PFSK-1 (cell line): Measurements from ENCODE around the gene COG1.

Experiments
- FOXP2 ChIP-seq: optimal IDR thresholded peaks from 2 replicates; pipeline ENCODE3; 2011; ENCODE audit warnings: borderline replicate concordance, control low read depth, inconsistent platforms; ENCODE audit not compliant: insufficient read depth; ENCODE audit errors: extremely low read length, extremely low read depth
- POLR2AphosphoS5 ChIP-seq: IDR thresholded peaks from 2 replicates; pipeline ENCODE4 v1.6.1; 2012; ENCODE audit warnings: low read depth, mild to moderate bottlenecking, control low read depth, low read length, moderate library complexity
- REST ChIP-seq, 2 experiments: IDR thresholded peaks; 2 replicates each; pipeline versions ENCODE4 v1.6.1 to v1.8.0; 2011 to 2012; ENCODE audit warnings: low read depth in 2 of 2, low read length in 2 of 2, control low read depth in 1 of 2, inconsistent platforms in 1 of 2, mild to moderate bottlenecking in 1 of 2, moderate library complexity in 1 of 2; ENCODE audit not compliant: insufficient read depth in 1 of 2
- SIN3A ChIP-seq: IDR thresholded peaks from 2 replicates; pipeline ENCODE4 v1.6.1; 2012; ENCODE audit warnings: mild to moderate bottlenecking, low read length, moderate library complexity, borderline replicate concordance; ENCODE audit not compliant: insufficient read depth
- TAF1 ChIP-seq: IDR thresholded peaks from 2 replicates; pipeline ENCODE4 v1.6.1; 2012; ENCODE audit warnings: low read length, control low read depth, borderline replicate concordance; ENCODE audit not compliant: insufficient read depth

Gene COG1

DNA sequence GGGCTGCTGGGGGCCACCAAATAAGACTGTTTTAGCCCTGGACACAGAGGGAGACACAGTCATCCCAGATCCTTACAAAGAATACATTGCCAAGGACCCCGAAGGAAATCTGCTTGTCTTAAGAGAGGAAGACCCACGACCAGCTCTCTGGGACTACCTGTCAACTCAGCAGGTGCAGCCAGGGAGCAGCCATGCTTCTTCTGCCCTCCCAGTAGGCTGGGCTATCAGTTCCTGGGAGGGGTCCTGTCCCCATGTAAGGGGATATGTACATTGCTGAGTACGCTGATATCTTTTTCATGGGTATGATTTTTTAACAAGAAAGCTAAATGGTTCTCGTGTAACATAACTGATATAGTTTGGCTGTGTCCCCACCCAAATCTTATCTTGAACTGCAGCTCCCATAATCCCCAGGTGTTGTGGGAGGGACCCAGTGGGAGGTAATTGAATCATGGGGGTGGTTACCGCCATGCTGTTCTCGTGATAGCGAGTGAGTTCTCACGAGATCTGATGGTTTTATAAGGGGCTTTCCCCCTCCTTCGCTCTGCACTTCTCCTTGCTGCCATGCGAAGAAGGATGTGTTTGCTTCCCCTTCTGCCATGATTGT, 16.8 kb upstream of the COG1 start:
- TF ChIP-seq TAF1 (no peak), REST (IDR thresholded peaks at IDR 0.05; ENCODE audit: insufficient read depth in 1 of 2, low read depth in 2 of 2, low read length in 2 of 2) (no peak), FOXP2 (no peak), SIN3A (no peak), POLR2AphosphoS5 (no peak)

GRCh38 chr17:73179387-73179786, 13.5 kb upstream of the COG1 start:
- TF ChIP-seq TAF1 (no peak), REST (IDR thresholded peaks at IDR 0.05; ENCODE audit: insufficient read depth in 1 of 2, low read depth in 2 of 2, low read length in 2 of 2) (no peak), SIN3A (no peak), POLR2AphosphoS5 (no peak), FOXP2 (no peak)

DNA sequence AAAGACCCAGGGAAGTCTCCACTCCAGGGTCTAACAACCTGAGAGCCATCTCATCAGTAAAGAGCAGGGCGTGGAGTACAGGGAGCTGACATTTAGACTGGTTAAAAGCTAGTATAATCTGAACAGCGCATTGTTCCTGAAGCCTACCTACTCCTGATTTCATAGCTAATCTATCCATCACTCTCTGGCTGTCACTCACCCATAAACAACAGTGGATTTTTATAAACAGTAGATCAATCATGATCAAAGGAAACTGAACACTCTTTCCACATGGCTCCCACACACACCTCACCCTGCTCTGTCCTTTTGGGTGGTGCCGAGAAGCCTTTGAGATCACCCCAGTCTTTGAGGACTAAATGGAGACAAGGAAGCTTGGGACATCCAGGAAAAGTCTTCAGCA, 13.0 kb upstream of the COG1 start:
- TF ChIP-seq TAF1 (no peak), REST (IDR thresholded peaks at IDR 0.05; ENCODE audit: insufficient read depth in 1 of 2, low read depth in 2 of 2, low read length in 2 of 2) (no peak), POLR2AphosphoS5 (no peak), FOXP2 (no peak), SIN3A (no peak)

DNA sequence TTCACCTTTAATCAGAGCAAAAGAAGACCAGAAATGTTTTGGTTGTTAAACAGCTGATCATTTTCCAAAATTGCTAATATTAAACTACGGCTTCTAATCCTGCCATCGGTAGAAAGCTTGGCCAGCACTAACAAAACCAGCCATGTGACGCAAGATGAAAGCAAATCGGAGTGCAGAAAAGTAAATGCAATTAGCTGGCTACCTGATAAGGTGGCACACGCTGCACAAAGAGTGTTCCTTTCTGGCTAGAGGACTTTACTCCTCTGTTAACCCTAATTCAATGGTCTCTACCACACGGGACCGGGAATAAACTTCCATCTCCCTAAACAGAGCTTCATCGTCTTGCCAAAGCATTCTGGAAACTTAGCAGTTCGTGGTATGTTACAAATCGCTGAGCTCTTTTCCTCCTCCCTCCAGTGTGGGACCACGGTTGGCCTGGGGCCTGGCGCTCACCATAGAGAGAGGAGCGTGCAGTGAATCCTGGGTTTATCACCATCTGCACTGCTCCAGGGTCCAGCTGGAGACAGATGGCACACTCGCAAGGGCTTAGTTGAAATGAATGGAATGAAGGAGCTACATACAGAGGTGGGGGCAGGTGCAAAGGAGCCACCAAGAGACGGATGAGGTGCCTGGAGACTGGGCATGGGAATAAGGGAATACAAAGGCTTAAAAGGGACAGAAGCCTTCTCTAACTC, 10.1 kb upstream of the COG1 start:
- TF ChIP-seq POLR2AphosphoS5 (no peak), REST (IDR thresholded peaks at IDR 0.05; ENCODE audit: insufficient read depth in 1 of 2, low read depth in 2 of 2, low read length in 2 of 2) (no peak), SIN3A (no peak), TAF1 (no peak), FOXP2 (no peak)
